Tibial nerve (tissue), 4 donors: ENCODE measurements around the gene DISP1.

Experiments
- CTCF ChIP-seq, 5 experiments: fragments of 200-600 bp in 3 of 5; fragments of 450-650 bp in 2 of 5; sonication (generic) in 3 of 5; IDR thresholded peaks; one replicate each; pipeline ENCODE4 v1.5.1; 2016 to 2019; ENCODE audit warnings: antibody characterized with exemption in 5 of 5, mild to moderate bottlenecking in 3 of 5, moderate library complexity in 2 of 5
- EP300 ChIP-seq, 2 donors: sonication (generic); formaldehyde crosslinking; IDR thresholded peaks; one replicate each; pipeline ENCODE4 v1.6.1; 2017; ENCODE audit warnings: antibody characterized with exemption in 2 of 2, mild to moderate bottlenecking in 1 of 2

- TF ChIP-seq CTCF (IDR thresholded peaks at IDR 0.05) (no peak), EP300 (IDR thresholded peaks at IDR 0.05) (no peak)
These were observed 24.3 kb upstream of the DISP1 start for GRCh38 chr1:222790520-222790919.
